ENCODE data around the gene KRTAP10-1.

The KRTAP10-1 gene

GRCh38 chr21:44494418-44494817 lies 45.6 kb downstream of the KRTAP10-1 start:
- Histone ChIP-seq H3K9me3 (ENCODE audit: control insufficient read depth, low read length) (no peaks in the 10 kb centered on the region), H3K27ac (ENCODE audit: insufficient read depth, low read length, poor library complexity, severe bottlenecking) (no peak overlapping the region), H3K4me1 (ENCODE audit: control insufficient read depth, insufficient read depth, low read length, poor library complexity, severe bottlenecking) (no peaks in the 10 kb centered on the region), H3K27me3 (replicated peaks; ENCODE audit: control insufficient read depth, insufficient read depth, low read length, poor library complexity, severe bottlenecking) (peaks cover 3% of the 10 kb centered on the region), H3K4me3 (ENCODE audit: insufficient read depth, low read depth, low read length, poor library complexity, severe bottlenecking) (no peak overlapping the region), H3K36me3 (ENCODE audit: control insufficient read depth, insufficient read depth, low read length) (no peaks in the 10 kb centered on the region)
- no peak for DNase-seq

GRCh38 chr21:44492567-44493385 lies 47.2 kb downstream of the KRTAP10-1 start:
- Histone ChIP-seq H3K27me3 (replicated peaks; ENCODE audit: control insufficient read depth, insufficient read depth, low read length, poor library complexity, severe bottlenecking) (peaks cover 3% of the 10 kb centered on the region), H3K9me3 (ENCODE audit: control insufficient read depth, low read length) (no peaks in the 10 kb centered on the region), H3K4me1 (ENCODE audit: control insufficient read depth, insufficient read depth, low read length, poor library complexity, severe bottlenecking) (no peaks in the 10 kb centered on the region), H3K36me3 (ENCODE audit: control insufficient read depth, insufficient read depth, low read length) (no peaks in the 10 kb centered on the region), H3K27ac (ENCODE audit: insufficient read depth, low read length, poor library complexity, severe bottlenecking) (no peak overlapping the region), H3K4me3 (ENCODE audit: insufficient read depth, low read depth, low read length, poor library complexity, severe bottlenecking) (no peak overlapping the region)
- DNase-seq, result no peak

GRCh38 chr21:44490816-44491215 lies 49.2 kb downstream of the KRTAP10-1 start:
- no peak for DNase-seq
- H3K4me3 ChIP-seq (ENCODE audit: insufficient read depth, low read depth, low read length, poor library complexity, severe bottlenecking), result no peak overlapping the region
- H3K4me1 ChIP-seq (ENCODE audit: control insufficient read depth, insufficient read depth, low read length, poor library complexity, severe bottlenecking), result no peaks in the 10 kb centered on the region
- H3K27me3 ChIP-seq (replicated peaks; ENCODE audit: control insufficient read depth, insufficient read depth, low read length, poor library complexity, severe bottlenecking), result no peaks in the 10 kb centered on the region
- H3K36me3 ChIP-seq (ENCODE audit: control insufficient read depth, insufficient read depth, low read length), result no peaks in the 10 kb centered on the region
- no peaks in the 10 kb centered on the region for H3K9me3 ChIP-seq (ENCODE audit: control insufficient read depth, low read length)
- H3K27ac ChIP-seq (ENCODE audit: insufficient read depth, low read length, poor library complexity, severe bottlenecking), result no peak overlapping the region

GRCh38 chr21:44490405-44490804 lies 49.6 kb downstream of the KRTAP10-1 start:
- no peak overlapping the region for H3K27ac ChIP-seq (ENCODE audit: insufficient read depth, low read length, poor library complexity, severe bottlenecking)
- no peaks in the 10 kb centered on the region for H3K27me3 ChIP-seq (replicated peaks; ENCODE audit: control insufficient read depth, insufficient read depth, low read length, poor library complexity, severe bottlenecking)
- no peak for DNase-seq
- H3K9me3 ChIP-seq (ENCODE audit: control insufficient read depth, low read length), result no peaks in the 10 kb centered on the region
- H3K4me3 ChIP-seq (ENCODE audit: insufficient read depth, low read depth, low read length, poor library complexity, severe bottlenecking), result no peak overlapping the region
- H3K36me3 ChIP-seq (ENCODE audit: control insufficient read depth, insufficient read depth, low read length), result no peaks in the 10 kb centered on the region
- H3K4me1 ChIP-seq (ENCODE audit: control insufficient read depth, insufficient read depth, low read length, poor library complexity, severe bottlenecking), result no peaks in the 10 kb centered on the region

GRCh38 chr21:44489962-44490361 lies 50.0 kb downstream of the KRTAP10-1 start:
- Histone ChIP-seq H3K27ac (ENCODE audit: insufficient read depth, low read length, poor library complexity, severe bottlenecking) (no peak overlapping the region), H3K36me3 (ENCODE audit: control insufficient read depth, insufficient read depth, low read length) (no peaks in the 10 kb centered on the region), H3K4me1 (ENCODE audit: control insufficient read depth, insufficient read depth, low read length, poor library complexity, severe bottlenecking) (no peaks in the 10 kb centered on the region), H3K4me3 (ENCODE audit: insufficient read depth, low read depth, low read length, poor library complexity, severe bottlenecking) (no peak overlapping the region), H3K9me3 (ENCODE audit: control insufficient read depth, low read length) (no peaks in the 10 kb centered on the region), H3K27me3 (replicated peaks; ENCODE audit: control insufficient read depth, insufficient read depth, low read length, poor library complexity, severe bottlenecking) (no peaks in the 10 kb centered on the region)
- no peak for DNase-seq
